NAMALWA (cell line): ENCODE measurements around the gene HTATSF1.

Experiments used
- DNase-seq: peaks from one replicate; pipeline ENCODE4 v3.0.0-alpha.2; 2015; ENCODE audit warnings: low spot score

HTATSF1 gene

GRCh38 chrX:136496764-136497555 is 432 bp upstream of the HTATSF1 start:
- peak; percentile 89 for DNase-seq

- DNase-seq = no peak
Observed at GRCh38 chrX:136519069-136519468, 21.7 kb downstream of the HTATSF1 start.

DNA sequence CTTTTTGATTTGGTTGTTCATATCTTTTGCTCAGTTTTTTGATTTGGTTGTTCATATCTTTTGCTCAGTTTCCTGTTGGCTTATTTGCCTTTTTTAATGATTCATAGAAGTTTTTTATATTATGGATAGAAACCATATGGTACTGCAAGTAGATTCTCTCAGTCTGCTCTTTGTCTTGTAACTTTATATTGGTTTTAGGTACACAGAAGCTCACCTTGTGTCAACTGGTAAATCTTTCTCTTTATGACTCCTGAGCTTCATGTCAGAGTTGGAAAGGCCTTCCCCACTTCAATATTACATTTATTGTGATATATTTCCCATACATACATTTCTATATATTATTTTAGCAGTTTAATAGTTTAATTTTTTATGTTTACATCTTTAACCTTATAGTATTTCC is 26.4 kb downstream of the HTATSF1 start:
- no peak for DNase-seq

DNA sequence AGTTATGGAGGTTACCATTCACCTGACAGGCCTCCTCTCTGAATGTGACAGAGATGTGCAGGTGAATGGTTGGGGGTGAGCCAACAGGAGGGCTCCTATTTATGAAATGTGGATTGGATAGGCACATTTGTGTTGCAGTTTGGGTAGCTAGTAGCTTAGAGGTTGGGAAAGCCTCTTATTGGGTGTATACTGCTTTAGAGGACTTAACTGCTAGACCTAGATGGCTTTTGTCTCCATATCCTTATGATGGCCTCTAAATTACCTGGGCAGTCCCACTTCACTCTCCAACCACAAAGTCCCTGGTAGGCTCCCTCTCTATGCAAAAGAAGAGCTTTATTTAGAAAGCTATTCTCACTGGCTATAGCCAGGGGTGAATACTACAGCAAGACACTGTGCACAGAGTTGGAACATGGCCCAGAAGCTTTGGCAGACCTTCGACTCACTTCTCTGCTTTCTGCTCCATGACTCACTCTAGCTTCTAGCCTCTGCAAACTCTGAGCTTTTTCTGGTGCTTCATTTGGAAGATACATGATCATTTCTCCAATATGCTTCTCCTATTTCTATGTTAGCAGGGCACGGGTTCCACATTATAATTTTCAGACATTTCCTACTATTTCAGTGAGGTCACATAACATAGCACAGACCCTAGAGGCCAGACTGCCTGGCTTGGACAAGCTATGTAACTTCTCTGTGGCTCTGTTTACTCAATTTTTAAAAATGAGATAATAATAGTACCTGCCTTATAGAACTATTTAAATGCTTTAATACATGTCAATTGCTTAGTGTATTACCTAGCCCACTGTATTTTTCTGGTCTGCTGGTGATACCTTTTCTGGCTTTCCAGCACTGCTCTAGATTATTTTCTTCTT is 28.6 kb downstream of the HTATSF1 start:
- DNase-seq = no peak

GRCh38 chrX:136528645-136529315 is 31.4 kb downstream of the HTATSF1 start:
- peak; percentile 9 for DNase-seq

GRCh38 chrX:136529795-136530194 is 32.4 kb downstream of the HTATSF1 start:
- no peak for DNase-seq

- no peak for DNase-seq
Observed at GRCh38 chrX:136531951-136532350, 34.6 kb downstream of the HTATSF1 start, which contains the start of gene VGLL1. TSS of gene VGLL1 (plus strand) at chrX:136532215. CDS start at chrX:136536021, 3,806 bp downstream.

GRCh38 chrX:136534131-136534530 is 36.7 kb downstream of the HTATSF1 start:
- DNase-seq = no peak

DNA sequence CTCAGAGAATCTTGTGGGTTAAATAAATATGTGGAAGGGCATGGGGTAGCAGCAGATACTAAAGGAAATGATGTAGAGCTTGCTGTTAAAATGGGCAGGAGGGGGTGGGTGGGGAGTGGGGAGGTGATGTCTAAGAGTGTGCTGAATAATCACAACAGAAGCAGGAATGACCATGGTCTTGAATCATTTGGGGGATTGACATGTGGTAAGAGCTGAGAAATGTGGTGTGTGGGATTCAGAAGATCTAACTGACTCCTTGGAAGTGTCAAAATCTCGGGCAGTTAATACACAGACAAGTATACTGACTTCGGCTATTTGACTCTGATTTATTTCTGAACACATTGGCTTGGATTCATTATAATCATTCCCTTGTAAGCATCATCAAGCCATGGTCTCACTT is 41.4 kb downstream of the HTATSF1 start:
- DNase-seq = no peak

DNA sequence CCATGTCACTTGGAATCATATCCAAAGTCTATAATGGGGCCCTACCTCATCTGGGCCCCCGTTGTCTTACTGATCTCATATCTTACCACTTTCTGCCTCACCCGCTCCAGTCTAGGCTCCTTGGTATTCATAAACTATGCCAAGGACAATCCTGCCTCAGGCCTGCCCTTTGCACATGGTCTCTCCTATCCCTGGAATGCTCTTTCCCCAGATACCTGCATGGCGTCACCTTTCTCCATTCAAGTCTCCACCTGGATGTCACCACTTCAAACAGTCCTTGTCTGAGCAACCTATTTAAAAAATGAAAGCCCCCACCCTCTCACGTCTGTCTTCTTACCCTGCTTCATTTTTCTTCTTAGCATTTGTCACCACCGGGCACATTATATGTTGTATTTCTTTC is 42.8 kb downstream of the HTATSF1 start:
- no peak for DNase-seq

- DNase-seq = no peak
Observed at GRCh38 chrX:136541294-136541693, 43.9 kb downstream of the HTATSF1 start.

DNA sequence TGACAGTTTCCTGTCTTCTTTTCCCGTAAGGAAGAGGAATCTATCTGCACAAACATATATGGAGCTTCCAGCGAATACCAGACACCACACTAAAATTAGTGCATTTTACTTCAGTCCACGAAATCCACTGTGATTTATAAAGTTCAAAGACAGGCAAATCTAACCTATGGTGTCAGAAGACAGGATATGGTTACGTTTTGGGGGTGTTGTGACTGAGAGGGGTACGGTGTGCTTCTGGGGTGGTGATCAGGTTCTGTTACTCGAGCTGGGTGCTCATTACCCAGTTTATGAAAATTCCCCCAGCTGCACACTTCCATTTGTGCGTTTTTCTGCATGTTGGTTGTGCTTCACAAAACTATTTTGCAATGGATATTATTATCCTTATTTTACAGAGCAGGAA is 44.9 kb downstream of the HTATSF1 start:
- DNase-seq = no peak

GRCh38 chrX:136546371-136546781 is 49.0 kb downstream of the HTATSF1 start:
- no peak for DNase-seq

- no peak for DNase-seq
Observed at GRCh38 chrX:136549226-136549625, 51.8 kb downstream of the HTATSF1 start.

GRCh38 chrX:136551410-136551809 is 54.0 kb downstream of the HTATSF1 start:
- DNase-seq = no peak

- no peak for DNase-seq
Observed at GRCh38 chrX:136555694-136556093, 58.3 kb downstream of the HTATSF1 start.
